DND-41 (cell line): Measurements from ENCODE around the gene TSPAN10.

ENCODE experiments used
- CTCF ChIP-seq: IDR thresholded peaks from 2 replicates; pipeline ENCODE4 v1.5.1; 2012; ENCODE audit warnings: borderline replicate concordance, low read length, moderate library complexity, mild to moderate bottlenecking; ENCODE audit not compliant: poor library complexity, severe bottlenecking; ENCODE audit errors: extremely low read depth
- EZH2 ChIP-seq: IDR thresholded peaks from 3 replicates; pipeline ENCODE4 v1.6.1; 2012; ENCODE audit warnings: borderline replicate concordance, low read depth, mild to moderate bottlenecking, moderate library complexity, low read length, inconsistent platforms; ENCODE audit not compliant: severe bottlenecking

- TF ChIP-seq CTCF = peak; percentile 33
- TF ChIP-seq EZH2 = no peak
Measured at GRCh38 chr17:81693509-81694210, 56.7 kb downstream of the TSPAN10 start.
